Mesenteric fat pad (tissue), 1 donor: ENCODE measurements around the gene RBBP5. TPM values are rescaled to one million over a fixed set of nuclear protein-coding genes. Genes with fewer than 3 reads are reported as not detected.
"Not testable (repeated sequence)": the region's sequence is repeated elsewhere in the genome, so short reads cannot be mapped to it uniquely, and the experiment has no call there.

Source experiments
- DNase-seq: peaks from one replicate; pipeline ENCODE4 v3.0.0-alpha.2; 2020; ENCODE audit warnings: low spot score
- long read RNA-seq: library from polyadenylated mRNA; unstranded; transcript quantifications from one replicate; pipeline ENCODE4 v2.0.0, GENCODE V29; 2020
- total RNA-seq: library from RNA; stranded (reverse); fragmentation: NEBNext Ultra II Directional; extraction: Animal tissue kit (Norgen Biotek cat#: 25700); gene quantifications from one replicate; pipeline ENCODE4 v1.2.1, GENCODE V29; 2021
- donor health status: DM: yes; HTN: yes; CAD: no.

Gene RBBP5, protein sequence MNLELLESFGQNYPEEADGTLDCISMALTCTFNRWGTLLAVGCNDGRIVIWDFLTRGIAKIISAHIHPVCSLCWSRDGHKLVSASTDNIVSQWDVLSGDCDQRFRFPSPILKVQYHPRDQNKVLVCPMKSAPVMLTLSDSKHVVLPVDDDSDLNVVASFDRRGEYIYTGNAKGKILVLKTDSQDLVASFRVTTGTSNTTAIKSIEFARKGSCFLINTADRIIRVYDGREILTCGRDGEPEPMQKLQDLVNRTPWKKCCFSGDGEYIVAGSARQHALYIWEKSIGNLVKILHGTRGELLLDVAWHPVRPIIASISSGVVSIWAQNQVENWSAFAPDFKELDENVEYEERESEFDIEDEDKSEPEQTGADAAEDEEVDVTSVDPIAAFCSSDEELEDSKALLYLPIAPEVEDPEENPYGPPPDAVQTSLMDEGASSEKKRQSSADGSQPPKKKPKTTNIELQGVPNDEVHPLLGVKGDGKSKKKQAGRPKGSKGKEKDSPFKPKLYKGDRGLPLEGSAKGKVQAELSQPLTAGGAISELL
- total RNA-seq, result 9.8 TPM
- long read RNA-seq, full-length matches to known transcripts, result 8 of 14 reads
- long read RNA-seq, partial matches to known transcripts, result 3 of 14 reads
- long read RNA-seq, other reads (novel, unspliced or antisense), result 3 of 14 reads

GRCh38 chr1:205121660-205122488 lies at the start of gene RBBP5:
Gene RBBP5 (minus strand): TSS chr1:205121978. CDS start chr1:205121873, 105 bp downstream.
- peak; percentile 96 for DNase-seq

DNA sequence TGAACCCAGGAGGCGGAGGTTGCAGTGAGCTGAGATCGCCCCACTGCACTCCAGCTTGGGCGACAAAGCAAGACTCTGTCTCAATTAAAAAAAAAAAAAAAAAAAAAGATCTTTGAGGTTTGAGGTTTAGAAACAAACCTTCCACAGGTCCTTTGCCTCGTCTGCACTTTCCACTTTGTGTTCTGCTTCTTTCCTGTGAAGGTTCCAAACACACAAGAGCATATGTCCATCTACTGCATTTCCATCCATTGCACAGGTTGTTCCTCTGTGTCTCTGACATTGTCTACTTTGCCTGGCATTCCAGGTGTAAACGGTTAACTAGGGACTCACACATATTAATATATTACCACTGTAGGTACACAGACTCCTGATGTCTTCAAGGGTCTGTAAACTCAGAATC lies 49.6 kb upstream of the RBBP5 start:
- DNase-seq, result no peak

GRCh38 chr1:205170532-205171269 lies 48.9 kb upstream of the RBBP5 start:
- no peak for DNase-seq

GRCh38 chr1:205169248-205169647 lies 47.5 kb upstream of the RBBP5 start:
- DNase-seq, result no peak

GRCh38 chr1:205168291-205168690 lies 46.5 kb upstream of the RBBP5 start:
- DNase-seq, result no peak

DNA sequence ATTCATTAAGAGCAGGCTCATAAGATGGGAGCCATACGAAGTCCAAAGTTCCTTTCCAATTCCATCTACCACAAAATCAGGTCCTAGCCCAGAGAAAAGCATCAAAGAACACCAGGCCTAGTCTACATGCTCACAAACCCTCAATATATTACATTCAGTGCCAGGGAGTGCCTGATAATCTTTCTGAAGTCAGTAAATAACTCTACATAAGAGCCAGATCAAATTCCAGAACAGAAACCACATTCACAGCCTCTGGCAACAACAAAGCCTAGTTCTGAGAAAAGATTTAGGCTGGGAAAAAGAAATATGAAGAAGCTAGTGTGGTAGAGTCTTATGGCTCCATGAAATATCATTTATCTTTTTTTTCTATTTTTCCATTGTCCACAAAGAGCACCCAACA lies 40.5 kb upstream of the RBBP5 start:
- DNase-seq, result no peak

DNA sequence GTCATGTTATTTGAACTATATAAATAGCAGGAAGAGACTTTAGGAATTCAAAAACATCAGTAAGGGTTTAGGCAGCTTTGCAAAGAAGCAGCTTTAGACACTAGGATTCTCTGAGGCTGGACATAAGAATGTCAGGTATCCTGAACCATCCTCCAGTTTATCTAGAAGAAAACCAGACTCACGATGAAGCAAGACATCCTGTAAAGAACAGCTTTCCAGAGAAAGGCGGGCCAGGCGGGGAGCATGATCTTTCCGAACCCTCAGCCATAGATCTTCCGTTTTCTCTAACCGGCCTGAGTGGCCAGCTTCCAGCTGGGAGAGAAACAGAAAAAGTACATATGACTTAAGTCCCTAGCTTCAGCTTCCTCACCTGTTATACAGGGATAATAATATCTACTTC lies 39.3 kb upstream of the RBBP5 start:
- DNase-seq, result no peak

DNA sequence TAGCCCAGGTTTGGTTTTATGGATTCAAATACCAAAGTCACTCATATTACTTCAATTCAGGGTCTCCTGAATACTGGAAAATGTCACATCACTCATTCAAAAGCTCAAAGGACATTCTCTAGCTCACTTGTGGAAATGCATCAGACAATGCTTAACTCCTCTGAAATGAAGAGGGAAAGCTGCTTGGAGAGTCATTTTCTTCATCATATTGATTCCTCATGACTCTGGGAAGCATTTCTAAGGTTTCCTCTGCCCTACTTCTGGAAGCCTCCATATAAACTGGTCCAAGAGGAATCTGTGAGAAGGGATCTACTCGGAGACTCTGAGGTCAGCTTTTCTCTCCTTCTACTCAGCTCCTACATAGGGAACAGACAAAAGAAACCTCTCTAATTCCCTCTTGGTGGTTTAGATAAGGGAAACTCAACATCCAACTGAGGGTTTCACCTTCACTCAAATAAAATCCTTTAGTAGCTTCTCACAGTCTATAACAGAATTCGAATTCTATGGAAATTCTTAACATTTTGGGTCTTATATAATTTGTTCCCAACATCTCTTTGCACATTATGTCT lies 36.4 kb upstream of the RBBP5 start:
- DNase-seq, result no peak

GRCh38 chr1:205155665-205156377 lies 34.0 kb upstream of the RBBP5 start:
- not testable (repeated sequence) for DNase-seq

GRCh38 chr1:205152505-205152904 lies 30.7 kb upstream of the RBBP5 start:
- no peak for DNase-seq

- DNase-seq, result no peak
Measured at GRCh38 chr1:205150651-205151428, 29.1 kb upstream of the RBBP5 start.

DNA sequence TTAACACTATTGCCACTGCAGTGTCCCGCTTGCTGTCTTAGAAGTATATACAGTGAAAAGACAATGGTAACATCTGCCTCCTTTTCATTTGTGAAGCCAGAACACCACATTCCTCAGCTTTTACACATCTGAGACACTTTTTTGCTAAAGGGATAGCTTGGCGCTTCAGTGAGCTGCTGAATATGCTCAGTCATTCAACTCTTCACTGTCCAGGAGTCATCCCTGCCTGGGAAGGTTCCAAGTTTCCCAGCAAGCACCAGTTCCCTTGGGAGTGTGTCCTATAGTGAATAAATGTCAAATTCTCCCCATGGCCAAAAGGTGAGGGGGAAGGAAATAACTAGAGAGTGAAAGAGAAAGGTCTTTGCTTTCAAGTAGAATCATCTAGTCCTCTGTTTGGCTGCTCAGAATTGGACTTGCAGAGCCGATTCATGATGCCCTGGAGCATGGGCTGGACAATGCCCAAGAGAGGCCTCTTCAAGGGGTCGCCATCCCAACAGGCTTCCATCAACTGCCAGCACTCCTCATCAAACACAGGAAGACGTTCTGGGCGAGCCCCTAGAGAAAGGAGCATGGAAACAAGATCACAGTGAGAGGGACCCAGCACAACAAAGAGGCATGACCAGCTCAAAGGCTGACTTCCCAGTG lies 25.5 kb upstream of the RBBP5 start:
- no peak for DNase-seq

DNA sequence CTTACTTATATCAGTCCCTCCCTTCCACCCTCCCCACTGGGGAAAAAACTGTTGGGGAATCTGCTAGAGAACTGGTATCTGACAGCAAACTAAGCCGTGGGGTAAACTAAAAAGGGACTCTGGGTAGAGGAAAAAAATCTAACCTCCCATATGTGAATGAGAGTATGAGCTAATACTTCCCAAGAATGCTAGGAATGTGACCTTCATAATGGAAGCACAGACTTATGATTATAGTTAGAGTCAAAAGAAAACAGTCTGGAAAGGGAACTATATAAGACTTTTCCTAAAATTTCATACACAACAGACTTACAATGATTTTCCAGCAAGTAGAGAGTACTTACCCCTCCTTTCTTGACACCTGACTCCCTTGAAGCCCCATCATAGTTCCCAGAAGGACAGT lies 23.0 kb upstream of the RBBP5 start:
- no peak for DNase-seq

GRCh38 chr1:205144046-205144720 lies 22.4 kb upstream of the RBBP5 start:
- no peak for DNase-seq

DNA sequence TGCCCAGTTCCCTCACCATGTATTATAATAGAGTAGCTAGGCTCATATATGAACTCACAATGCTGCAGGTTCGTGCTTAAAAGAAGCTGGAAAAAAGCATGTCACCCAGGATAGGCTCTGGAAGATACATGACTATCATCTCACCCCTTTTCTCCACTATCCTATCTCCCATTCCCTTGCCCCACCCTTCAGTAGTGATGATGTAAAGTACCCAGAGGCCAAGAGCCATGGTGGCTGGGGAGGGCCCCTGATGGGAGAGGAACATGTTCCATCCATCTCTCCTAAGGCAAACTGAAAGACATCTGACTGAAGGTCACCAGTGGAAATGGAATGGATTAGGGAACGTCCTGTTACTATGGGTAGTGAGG lies 20.3 kb upstream of the RBBP5 start:
- no peak for DNase-seq

DNA sequence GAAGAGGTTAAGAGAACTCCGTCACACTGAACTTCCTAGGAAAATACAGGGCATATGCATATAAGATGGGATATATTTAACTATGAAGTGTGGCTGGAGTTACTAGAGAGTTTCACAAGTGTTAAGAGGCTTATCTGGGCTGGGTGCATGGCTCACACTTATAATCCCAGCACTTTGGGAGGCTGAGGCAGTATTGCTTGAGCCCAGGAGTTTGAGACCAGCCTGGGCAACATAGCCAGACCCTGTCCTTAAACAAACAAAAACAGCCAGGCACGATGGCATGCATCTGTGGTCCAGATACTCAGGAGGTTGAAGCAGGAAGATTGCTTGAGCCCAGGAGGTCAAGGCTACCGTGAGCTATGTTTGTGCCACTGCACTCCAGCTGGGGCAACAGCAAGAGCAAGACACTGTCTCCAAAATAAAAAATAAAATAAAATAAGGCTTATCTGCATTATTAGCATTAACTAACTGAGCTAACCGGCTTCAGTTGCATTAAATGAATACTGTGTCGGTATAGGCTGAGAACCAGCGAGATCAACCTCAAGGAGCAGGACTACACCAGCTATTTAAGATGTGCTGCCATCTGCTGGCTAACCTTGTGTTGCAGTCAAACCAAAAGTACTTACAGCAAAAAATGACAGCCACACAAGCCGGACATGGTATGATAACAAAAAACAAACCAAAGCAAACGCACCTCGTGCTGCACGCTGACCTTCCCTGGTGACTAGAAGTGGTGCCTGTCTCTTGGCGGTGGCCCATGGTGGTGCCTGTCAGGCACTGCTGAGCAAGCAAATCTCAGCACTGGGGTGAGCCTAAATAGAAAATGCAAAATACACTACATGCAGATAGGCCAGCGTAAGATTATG lies 19.7 kb upstream of the RBBP5 start:
- DNase-seq, result no peak

DNA sequence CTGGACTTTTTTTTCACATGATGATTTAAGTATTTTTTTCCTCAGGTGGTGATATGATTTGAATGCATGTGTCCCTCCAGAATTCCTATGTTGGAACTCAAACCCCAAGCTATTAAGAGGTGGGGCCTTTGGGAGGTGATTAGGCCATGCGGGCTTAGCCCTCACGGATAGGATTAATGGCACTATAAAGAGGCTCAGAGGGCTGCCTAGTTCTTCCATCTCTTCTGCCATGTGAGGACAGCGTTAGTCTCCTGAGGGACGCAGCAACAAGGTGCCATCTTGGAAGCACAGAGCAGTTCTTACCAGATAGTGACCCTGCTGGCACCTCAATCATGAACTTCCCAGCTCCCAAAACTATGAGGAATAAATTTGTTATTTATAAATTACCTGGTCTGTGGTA lies 18.3 kb upstream of the RBBP5 start:
- no peak for DNase-seq
